ENCODE results near the gene RASA4B. TPM values are rescaled to one million over a fixed set of nuclear protein-coding genes. Genes with fewer than 3 reads are reported as not detected.

Gene RASA4B
- total RNA-seq, 1 donor from 2014 or later = 16.1 TPM

GRCh38 chr7:102472126-102473041 is 45.2 kb downstream of the RASA4B start:
- ATAC-seq (ENCODE audit: low read depth) (no peak), DNase-seq (no peak)
- Mint-ChIP-seq H3K4me3 (no peak overlapping the region), H3K27me3 (no peaks in the 10 kb centered on the region), H3K9me3 (no peaks in the 10 kb centered on the region), H3K27ac (no peak overlapping the region), H3K36me3 (ENCODE audit: low read depth) (peaks cover 36% of the 10 kb centered on the region), H3K4me1 (no peaks in the 10 kb centered on the region)
- TF ChIP-seq CTCF (IDR thresholded peaks at IDR 0.05) = no peak
- ChIA-PET CTCF (interaction anchor here (1.7 kb wide), 1 partner anchor 68 kb away, joined by 5 read pairs; no protein-coding TSS in a partner anchor), POLR2A (interaction anchor here (0.6 to 1.5 kb wide), 3 partner anchors 40 to 1602 kb away, joined by 3 to 8 read pairs (median 3); partner anchors contain the start of gene ORAI2)
- intact Hi-C loops (cut with micrococcal nuclease) = no loop called here

- DNase-seq = no peak
- no peaks in the 10 kb centered on the region for H3K27me3 Mint-ChIP-seq
- no peak overlapping the region for H3K4me3 Mint-ChIP-seq
- intact Hi-C loops (cut with micrococcal nuclease) = no loop called here
- ChIA-PET POLR2A (interaction anchor here (0.6 to 1.5 kb wide), 3 partner anchors 12 to 1602 kb away, joined by 3 to 8 read pairs (median 3); partner anchors contain the start of gene ORAI2), CTCF (interaction anchor here (1.1 to 1.7 kb wide), 2 partner anchors 60 to 67 kb away, joined by 3 to 5 read pairs; no protein-coding TSS in a partner anchor)
- TF ChIP-seq CTCF (IDR thresholded peaks at IDR 0.05) = no peak
- ATAC-seq (ENCODE audit: low read depth) = no peak
- no peak overlapping the region for H3K27ac Mint-ChIP-seq
- peaks cover 1% of the 10 kb centered on the region for H3K4me1 Mint-ChIP-seq
- no peaks in the 10 kb centered on the region for H3K9me3 Mint-ChIP-seq
- H3K36me3 Mint-ChIP-seq (ENCODE audit: low read depth) = peaks cover 37% of the 10 kb centered on the region
These were observed 45.8 kb downstream of the RASA4B start for GRCh38 chr7:102471791-102472125.

GRCh38 chr7:102469972-102470825 is 47.4 kb downstream of the RASA4B start:
- peaks cover 16% of the 10 kb centered on the region for H3K4me1 Mint-ChIP-seq
- no peak for TF ChIP-seq CTCF (IDR thresholded peaks at IDR 0.05)
- no peak overlapping the region for H3K4me3 Mint-ChIP-seq
- ChIA-PET CTCF (interaction anchor here (1.1 to 1.3 kb wide), 2 partner anchors 58 to 69 kb away, joined by 3 read pairs; no protein-coding TSS in a partner anchor), POLR2A (interaction anchor here (1.5 kb wide), 1 partner anchor 38 kb away, joined by 8 read pairs; the partner anchor contains the start of gene ORAI2)
- no peaks in the 10 kb centered on the region for H3K27me3 Mint-ChIP-seq
- no peak for DNase-seq
- H3K9me3 Mint-ChIP-seq = no peaks in the 10 kb centered on the region
- intact Hi-C loops (cut with micrococcal nuclease) = loop anchor here (5.0 kb wide), 1 partner anchor 183 kb away; the partner anchor contains the start of gene SH2B2
- ATAC-seq (ENCODE audit: low read depth) = no peak
- H3K36me3 Mint-ChIP-seq (ENCODE audit: low read depth) = peaks cover 38% of the 10 kb centered on the region
- H3K27ac Mint-ChIP-seq = no peak overlapping the region

DNA sequence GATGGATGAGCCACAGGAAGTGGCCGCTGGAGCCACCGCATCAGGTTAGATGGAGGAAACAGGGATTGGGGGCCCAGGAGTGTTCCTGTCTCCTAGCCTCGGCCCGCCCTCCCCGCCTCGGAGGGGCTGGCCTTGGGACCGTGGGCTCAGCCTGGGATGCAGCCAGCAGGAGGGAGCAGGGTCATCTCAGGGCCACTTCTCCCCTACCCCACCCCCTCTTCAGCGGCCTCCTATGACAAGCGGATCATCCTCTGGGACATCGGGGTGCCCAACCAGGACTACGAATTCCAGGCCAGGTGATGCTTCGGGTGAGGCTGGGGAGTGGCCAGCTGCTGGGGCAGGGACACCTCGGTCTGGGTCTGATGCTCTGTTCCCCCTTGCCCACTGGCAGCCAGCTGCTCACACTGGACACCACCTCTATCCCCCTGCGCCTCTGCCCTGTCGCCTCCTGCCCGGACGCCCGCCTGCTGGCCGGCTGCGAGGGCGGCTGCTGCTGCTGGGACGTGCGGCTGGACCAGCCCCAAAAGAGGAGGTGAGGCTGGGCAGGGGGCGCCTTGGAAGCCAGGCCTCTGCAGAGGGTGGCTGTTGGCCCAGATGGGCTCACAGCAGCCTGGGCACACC is 48.1 kb downstream of the RASA4B start:
- ChIA-PET POLR2A (no interaction called here), CTCF (no interaction called here)
- intact Hi-C loops (cut with micrococcal nuclease) = loop anchor here (5.0 kb wide), 1 partner anchor 182 kb away; the partner anchor contains the start of gene SH2B2
- H3K27me3 Mint-ChIP-seq = no peaks in the 10 kb centered on the region
- H3K9me3 Mint-ChIP-seq = no peaks in the 10 kb centered on the region
- peaks cover 17% of the 10 kb centered on the region for H3K4me1 Mint-ChIP-seq
- no peak overlapping the region for H3K4me3 Mint-ChIP-seq
- DNase-seq (no peak), ATAC-seq (ENCODE audit: low read depth) (no peak)
- H3K27ac Mint-ChIP-seq = no peak overlapping the region
- TF ChIP-seq CTCF (IDR thresholded peaks at IDR 0.05) = no peak
- H3K36me3 Mint-ChIP-seq (ENCODE audit: low read depth) = peaks cover 38% of the 10 kb centered on the region
